ENCODE results near the gene CHCHD10.

- no peak for TF ChIP-seq CTCF (IDR thresholded peaks at IDR 0.05)
- TF ChIP-seq POLR2AphosphoS5 (IDR thresholded peaks at IDR 0.05) = no peak
- no peak for TF ChIP-seq POLR2A (IDR thresholded peaks at IDR 0.05; ENCODE audit: low read depth)
Observed at GRCh38 chr22:23784215-23784732, 16.5 kb upstream of the CHCHD10 start.
